ENCODE measurements around the gene SLC7A6.
A peak's percentile ranks its signal among the peaks of the same experiment; 100 is the strongest.

SLC7A6 gene

GRCh38 chr16:68235108-68235886 lies 29.0 kb upstream of the SLC7A6 start:
- DNase-seq: peak; percentile 17

- no peak for DNase-seq
These were observed 28.5 kb upstream of the SLC7A6 start, which contains the start of gene ESRP2 for GRCh38 chr16:68235887-68236136. TSS of gene ESRP2 (minus strand) at chr16:68236127. CDS start at chr16:68236045, 82 bp downstream.

- DNase-seq: peak; percentile 44
These were observed 28.0 kb upstream of the SLC7A6 start for GRCh38 chr16:68236137-68236825.

GRCh38 chr16:68236826-68237242 lies 27.5 kb upstream of the SLC7A6 start:
- peak; percentile 64 for DNase-seq

- DNase-seq: peak; percentile 100
These were observed 26.9 kb upstream of the SLC7A6 start for GRCh38 chr16:68237243-68238028.

- no peak for DNase-seq
These were observed 26.3 kb upstream of the SLC7A6 start for GRCh38 chr16:68238029-68238345.

- no peak for DNase-seq
These were observed 22.2 kb upstream of the SLC7A6 start for GRCh38 chr16:68242085-68242484.

GRCh38 chr16:68242926-68243858 lies 21.1 kb upstream of the SLC7A6 start:
- no peak for DNase-seq

GRCh38 chr16:68244481-68244902 lies 19.8 kb upstream of the SLC7A6 start:
- DNase-seq: peak; percentile 5

- DNase-seq: peak; percentile 97
These were observed 19.1 kb upstream of the SLC7A6 start, which contains the start of gene PLA2G15 for GRCh38 chr16:68244903-68245853. TSS of gene PLA2G15 (plus strand) at chr16:68245373. CDS start at chr16:68245427, 54 bp downstream.

- no peak for DNase-seq
These were observed 18.2 kb upstream of the SLC7A6 start for GRCh38 chr16:68246121-68246520.

- DNase-seq: no peak
These were observed 17.7 kb upstream of the SLC7A6 start for GRCh38 chr16:68246666-68247065.

- DNase-seq: no peak
These were observed 16.9 kb upstream of the SLC7A6 start for GRCh38 chr16:68247400-68247799.

- no peak for DNase-seq
These were observed 16.4 kb upstream of the SLC7A6 start for GRCh38 chr16:68247932-68248331.

GRCh38 chr16:68249371-68249770 lies 15.0 kb upstream of the SLC7A6 start:
- no peak for DNase-seq

GRCh38 chr16:68250951-68251350 lies 13.4 kb upstream of the SLC7A6 start:
- DNase-seq: no peak

- no peak for DNase-seq
These were observed 12.5 kb upstream of the SLC7A6 start for GRCh38 chr16:68251832-68252231.

- no peak for DNase-seq
These were observed 11.9 kb upstream of the SLC7A6 start for GRCh38 chr16:68252383-68252782.

GRCh38 chr16:68253721-68254120 lies 10.6 kb upstream of the SLC7A6 start:
- DNase-seq: no peak

- DNase-seq: no peak
These were observed 8.6 kb upstream of the SLC7A6 start for GRCh38 chr16:68255712-68256111.

- DNase-seq: no peak
These were observed 6.9 kb upstream of the SLC7A6 start for GRCh38 chr16:68257251-68257905.

Data from 8988T (cell line).